ENCODE results near the gene PDE4B.

PDE4B gene

DNA sequence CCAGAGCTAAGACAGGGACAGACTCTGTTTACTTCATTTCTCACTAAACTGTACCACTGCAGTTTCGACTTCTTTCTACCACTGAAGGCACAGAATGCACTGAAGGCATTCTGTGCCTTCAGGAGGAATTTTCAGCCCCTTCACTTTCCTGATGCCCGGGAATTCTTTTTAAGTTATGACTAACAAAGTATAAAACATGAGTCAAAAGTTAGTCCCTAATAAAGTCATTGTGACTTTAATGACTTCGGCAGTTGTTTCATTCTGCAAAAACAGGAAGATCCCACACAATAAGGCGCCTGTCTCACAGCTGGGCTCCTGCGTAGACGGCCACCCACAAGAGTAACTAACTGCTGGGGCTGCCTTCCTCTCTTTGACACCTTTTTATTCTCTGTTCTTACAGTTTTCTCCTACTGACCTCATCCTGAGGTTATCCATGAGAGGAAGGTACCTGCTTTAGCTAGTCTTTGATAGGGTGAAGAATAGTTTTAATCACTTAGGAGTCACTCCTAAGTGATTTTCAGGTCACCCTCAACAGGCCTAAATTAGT is 557.4 kb downstream of the PDE4B start:
- peak; percentile 76 for DNase-seq

DNA sequence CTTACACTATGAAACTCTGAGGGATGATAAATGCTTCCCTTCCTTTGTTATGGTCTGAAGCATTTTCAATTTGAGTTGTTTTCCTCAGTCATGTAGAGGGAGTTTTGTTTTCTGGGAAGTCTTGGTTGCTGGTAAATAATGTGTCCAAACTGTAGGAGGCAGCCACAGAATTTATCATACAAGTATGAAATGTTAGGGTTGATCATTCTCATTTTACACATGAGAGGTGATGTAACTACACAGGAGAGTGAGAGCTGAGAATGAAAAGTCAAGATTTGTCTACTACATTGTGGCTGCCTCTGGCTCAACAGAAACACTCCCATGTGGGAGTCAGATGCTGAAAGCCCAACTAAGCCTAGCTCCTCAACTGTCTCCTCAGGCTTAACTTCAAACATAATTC is 558.8 kb downstream of the PDE4B start:
- DNase-seq, result no peak

DNA sequence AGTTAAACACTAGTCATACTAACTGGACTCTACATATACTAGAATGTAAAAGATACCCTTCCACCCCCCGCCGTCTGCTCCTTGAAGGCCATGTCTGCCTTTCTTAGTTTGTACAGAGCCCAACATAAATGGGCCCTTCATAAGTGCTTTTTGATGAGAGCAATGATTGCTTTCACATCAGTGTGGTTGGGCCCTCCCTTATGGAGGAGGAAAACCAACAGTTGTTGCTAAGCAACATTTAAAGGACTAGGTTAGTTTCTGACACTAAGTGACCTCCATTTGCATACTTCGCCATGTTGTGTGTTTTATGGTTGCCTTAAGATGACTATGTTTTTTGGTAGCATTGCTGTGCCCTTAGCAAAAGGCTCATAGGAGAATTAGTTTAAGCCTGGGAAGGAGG is 559.2 kb downstream of the PDE4B start:
- DNase-seq, result peak; percentile 82

DNA sequence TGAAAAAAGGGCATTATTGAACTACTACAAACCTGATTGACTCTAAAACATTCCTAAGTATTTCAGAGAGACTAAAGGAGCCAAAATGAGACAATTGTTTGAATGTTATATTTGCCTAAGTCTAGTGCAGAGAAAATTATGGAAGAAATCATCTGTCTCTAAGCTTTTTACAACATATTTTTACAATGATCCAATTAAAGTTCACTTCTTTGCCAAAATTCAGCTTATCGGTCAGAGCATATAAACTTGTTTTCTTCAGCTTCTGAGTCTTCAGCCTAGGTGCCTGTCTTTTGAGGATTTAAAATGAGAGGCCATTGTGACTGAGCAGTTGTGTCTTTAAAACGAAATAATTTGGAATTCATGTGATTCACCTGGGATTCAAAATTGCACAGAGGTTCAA is 560.1 kb downstream of the PDE4B start:
- DNase-seq, result no peak

DNA sequence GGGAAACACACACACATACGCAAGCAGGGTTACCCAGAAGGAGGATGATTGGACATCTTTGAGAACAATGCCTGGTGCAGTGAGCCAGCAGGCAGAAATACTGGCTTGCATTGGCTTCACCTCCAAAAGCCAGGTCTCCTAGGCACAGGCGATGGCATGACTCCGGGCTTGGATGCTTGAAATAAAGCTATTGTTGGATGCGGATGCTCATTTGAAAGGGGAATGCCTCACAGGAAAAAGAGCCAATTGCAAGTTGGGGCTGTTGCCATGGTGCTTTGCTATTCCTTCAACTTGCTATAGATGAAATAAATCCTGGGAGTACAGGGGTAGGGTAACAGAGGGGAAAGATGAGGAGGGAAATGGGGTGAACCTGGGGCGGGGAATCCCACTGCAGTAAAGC is 560.6 kb downstream of the PDE4B start:
- DNase-seq, result no peak

DNA sequence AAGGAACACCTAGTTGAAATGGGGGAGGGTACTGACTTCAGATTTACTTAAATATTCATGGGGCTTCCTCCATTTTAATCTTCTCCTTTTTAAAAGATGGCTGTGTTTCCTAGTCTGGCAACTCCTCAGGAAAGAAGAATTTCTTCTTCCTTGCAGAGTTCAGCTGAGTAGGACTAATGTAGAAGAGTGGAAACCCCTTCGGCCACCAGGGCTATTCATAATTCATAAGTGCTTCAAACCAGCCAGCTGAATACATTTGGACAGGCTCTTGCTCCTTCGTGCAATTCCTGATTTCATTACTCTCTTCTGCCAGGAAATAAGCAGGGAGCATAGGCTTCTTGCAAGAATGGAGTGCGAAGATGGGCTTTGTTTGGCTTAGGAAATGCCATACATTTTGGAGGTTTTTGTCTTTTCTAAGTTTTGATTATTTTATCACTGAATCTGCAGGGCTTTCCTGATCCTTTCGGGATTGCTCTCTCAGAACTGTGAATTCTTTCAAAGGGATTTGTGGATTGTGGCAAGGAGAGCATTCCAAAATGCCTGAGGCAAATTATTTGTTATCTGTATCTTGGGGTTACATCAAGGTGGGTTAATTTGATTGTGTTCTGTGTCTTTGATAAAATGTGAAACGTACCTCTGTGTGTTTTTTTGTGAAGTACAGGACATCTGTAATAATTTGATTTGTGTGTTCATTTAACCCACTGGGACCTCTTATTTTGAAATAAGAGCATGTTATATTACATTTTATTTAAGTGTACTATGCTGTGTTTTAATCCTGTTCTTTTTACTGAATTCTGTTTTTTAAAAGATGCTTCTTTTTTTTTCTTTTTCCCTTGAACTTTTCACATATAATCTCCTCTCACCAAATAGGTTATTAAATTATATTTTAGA is 561.9 kb downstream of the PDE4B start:
- DNase-seq, result no peak

DNA sequence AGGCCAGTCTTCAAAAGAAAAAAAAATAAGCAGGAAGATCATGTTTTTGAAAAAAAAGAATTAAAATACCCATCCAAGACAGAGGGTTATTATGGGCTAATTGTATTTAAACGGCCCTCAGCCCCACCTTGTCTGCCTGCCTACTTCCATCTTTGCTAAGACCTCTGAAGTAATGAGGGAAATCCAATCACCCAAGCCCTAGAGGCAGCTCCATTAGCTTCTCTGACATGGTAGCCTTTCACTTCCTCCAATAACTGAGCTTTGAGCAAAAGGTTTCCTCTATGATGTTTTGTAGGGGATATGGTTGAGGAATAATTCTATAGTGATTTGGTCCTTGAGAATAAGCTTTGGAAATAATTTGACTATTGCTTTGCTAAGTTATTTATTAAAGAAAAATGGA is 563.1 kb downstream of the PDE4B start:
- no peak for DNase-seq

DNA sequence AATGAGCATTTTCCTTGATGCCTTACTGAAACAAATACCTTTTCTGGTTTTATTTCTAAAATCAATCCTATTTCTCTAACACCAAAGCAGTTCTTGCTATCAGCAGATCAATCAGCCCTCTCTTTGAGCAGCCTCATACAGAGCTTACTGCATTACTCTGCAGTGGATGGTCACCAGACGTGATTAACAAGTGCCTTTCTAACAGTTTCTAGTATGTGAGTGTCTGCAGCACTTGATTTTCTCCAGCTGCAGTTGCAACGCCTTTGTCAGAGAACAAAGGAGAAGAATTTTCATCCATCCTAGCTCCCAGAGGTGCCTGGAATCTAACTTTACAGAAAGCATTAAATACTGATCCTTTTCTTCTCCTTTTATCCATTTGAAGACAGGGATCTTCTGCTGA is 563.9 kb downstream of the PDE4B start:
- DNase-seq, result no peak

DNA sequence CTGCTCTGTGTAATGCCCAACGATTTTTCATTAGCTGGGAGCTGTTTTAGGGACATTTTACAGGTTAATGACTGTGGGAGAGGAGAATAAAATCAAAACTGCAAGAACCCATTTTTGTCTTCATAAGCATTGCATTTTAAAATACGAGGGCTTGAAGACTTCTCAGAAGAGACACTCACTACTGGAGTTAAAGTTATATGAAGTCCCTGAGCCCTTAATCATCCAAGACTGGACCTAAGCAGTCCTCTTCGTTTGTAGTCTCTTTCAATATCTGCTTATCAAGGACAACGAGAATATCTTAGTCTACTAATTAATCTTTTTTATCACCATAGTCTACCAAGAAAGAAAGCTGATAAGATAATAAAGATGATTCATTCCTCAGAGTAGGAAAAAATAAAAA is 564.3 kb downstream of the PDE4B start:
- DNase-seq, result no peak

DNA sequence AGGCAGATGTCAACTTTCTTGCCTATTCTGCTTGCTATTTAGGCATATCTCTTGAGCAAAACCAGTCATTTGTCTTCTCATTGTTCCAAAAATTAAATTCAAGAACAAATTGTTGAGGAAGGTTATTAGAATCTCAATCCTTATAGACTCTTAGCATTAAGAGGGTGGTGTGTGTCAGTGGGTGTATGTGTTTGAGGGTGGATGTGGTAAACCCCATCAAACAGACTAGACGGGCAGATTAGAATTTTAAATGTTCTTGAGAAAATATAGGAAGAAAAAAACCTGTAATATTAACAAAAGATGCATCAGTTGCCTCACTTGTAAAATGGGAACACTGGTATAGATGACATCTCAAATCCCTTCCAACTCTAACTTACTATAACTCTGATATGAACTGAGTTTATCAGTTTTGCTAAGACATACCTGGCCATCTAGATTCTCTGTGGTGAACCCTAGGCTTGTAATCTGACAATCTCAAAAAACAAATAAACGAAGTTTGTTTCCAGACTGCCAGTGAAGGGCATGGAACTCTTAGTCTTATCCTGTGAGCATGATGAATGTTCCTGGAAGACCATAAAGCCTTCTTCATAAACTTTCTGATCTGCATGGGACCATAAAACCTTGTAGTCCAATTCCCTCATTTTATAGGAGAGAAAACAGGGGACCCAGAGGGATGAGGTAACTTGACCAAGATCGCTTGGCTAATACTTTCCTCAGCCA is 564.9 kb downstream of the PDE4B start:
- DNase-seq, result peak; percentile 67

DNA sequence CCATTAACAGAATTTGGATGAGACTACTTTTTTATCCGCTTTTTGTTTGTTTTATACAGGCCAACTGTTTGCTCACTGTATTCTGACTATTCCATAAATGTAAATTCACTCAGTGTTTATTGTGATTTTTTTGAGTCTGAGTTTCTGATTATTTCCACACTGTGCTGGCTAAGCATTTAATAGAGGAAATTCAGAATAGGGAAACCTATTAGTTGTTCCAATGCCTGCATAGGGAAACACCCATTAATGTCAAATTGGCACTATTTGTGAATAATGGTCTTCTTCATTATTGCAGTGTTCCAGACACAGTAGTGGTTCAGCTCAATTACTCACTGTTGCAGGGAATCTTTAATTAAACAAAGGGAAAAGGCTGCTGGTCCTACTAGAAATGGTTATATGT is 566.6 kb downstream of the PDE4B start:
- no peak for DNase-seq

DNA sequence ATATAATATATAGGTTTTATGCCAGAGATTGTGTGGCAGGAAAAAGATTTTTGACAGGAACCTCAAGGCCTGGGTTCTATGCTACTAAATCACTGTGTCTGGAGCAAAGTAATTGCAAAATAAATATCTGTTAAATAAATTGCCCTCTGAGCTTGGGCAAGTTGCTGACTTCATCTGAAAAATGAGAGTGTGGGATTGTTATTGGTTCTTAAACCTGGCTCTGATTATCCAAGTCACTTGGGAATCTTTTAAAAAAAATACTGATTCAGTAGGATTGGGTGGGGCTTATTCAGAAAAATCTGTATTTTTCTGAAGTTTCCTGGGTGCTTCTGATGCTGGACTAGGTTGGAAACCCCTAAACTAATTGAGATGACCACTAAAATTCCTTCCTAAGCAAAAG is 567.1 kb downstream of the PDE4B start:
- no peak for DNase-seq

DNA sequence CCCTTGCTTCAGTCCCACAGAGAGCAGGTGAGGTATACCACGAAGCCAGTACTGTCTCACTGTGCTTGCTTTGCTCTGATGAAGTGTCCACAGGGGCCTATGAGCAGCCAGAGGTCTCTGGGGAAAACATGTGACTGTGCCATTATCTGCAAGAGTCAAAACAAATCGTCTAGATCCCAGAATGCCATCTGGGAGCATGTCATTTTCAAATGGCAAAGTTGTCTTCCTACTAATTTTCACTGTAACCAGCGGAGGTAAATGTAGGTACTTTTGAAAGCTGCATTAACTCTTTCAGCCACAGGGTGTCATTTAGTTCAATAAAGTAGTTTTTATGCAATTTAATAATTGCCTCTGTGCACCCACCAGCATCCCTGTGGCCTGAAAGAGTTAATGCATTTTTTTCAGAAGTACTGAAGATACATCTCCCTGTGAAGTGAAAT is 567.6 kb downstream of the PDE4B start:
- DNase-seq, result no peak

DNA sequence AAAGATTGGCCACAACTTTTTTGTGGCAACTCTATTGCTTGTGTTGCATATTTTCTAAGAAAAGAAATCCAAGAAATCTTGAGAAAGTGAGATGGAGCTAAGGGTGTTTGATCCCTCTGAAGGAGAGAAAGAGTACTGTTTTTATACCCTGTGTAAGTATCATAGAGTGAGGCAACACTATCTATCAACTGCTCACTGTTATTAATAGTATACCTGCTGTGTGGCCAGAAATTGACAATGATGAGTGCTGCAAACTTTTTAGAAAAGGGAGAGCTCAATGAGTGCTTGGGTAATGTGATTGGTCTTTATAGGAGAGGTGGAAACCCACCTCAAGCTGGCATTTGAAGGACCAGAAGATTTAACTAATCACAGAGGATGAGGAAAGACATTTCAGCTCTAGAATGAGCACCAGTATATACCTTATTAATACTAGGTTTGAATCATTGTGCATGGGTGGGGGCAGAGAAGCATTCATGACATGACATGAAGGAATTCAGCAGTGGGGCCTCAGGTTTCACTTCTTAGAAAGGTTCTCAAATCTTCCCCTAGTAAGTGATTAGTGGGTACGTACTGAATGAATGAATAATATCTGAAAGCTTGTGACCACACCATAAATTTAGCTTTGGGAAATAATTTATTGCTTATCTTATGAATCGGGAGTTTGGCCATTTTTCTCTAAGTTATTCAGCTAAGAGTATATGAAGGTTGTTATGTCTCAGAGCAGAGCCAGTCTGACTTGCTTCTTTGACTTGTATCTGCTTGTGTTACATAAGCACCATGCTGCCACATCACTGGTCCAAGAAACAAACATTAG is 572.1 kb downstream of the PDE4B start:
- DNase-seq, result no peak

DNA sequence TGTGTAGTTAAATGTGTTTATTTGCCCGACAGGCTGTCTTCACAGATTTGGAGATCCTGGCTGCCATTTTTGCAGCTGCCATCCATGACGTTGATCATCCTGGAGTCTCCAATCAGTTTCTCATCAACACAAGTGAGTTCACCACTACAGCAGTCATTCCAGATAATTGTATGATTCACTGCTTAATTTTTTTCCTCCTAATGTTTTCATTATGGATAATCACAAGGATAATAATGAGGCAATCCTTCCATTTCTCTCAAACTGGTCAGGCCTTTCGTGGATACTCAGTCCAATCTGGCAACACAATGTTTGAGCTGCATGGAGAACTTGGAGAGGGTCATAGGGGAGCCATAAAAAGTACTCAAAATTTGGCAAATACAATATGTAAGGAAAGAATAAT is 572.9 kb downstream of the PDE4B start:
- no peak for DNase-seq

DNA sequence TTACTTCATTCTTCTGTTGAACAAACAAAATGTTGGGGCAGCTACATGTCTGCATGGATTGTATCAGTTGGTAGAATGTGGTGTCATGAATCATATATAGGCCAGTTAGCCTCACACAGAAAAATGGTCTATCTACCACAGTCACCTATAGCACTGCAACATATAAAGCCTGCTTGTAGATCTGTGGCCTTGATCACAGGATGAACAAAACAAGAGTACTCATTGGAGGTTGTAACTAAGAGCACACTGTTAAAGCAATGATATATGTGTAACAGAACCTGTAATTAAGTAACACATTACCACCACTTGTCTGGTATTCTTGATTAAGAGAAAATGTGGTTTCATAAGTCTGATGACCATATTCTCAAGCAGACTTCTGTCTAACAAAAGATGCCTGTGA is 573.9 kb downstream of the PDE4B start:
- no peak for DNase-seq

DNA sequence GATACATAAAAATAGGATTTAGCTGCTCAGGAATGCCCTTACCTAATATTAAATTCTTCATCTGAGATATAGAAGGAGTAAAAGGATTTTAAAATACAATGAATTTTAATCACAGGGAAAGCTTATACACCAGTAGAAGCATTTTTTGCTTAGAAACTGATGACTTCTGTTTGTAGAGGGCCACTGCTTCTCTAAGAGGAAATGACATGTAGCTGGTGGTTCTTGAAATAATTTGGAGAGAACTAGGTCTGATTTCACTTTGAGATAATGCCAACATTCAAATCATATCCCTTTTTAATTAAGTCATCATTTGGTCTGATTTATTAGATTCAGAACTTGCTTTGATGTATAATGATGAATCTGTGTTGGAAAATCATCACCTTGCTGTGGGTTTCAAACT is 574.7 kb downstream of the PDE4B start:
- DNase-seq, result no peak

DNA sequence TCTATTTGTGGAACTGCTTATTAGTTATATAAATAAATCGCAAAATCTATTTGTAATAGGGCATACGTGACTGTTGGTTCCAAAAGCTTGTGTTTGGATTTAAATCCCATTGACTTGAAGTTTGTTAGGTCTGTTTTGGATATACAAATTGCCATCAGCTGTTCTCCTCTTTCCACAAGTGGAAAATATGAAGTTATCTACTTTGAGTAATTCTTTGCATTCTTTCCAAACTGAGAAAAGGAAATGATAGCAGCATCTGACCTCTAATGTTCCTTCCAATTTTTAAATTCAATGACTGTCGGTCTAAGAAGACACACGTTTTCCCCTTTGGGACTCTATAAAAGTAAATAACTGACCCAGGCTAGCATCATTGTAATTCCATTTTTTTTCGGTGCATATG is 575.6 kb downstream of the PDE4B start:
- DNase-seq, result no peak

DNA sequence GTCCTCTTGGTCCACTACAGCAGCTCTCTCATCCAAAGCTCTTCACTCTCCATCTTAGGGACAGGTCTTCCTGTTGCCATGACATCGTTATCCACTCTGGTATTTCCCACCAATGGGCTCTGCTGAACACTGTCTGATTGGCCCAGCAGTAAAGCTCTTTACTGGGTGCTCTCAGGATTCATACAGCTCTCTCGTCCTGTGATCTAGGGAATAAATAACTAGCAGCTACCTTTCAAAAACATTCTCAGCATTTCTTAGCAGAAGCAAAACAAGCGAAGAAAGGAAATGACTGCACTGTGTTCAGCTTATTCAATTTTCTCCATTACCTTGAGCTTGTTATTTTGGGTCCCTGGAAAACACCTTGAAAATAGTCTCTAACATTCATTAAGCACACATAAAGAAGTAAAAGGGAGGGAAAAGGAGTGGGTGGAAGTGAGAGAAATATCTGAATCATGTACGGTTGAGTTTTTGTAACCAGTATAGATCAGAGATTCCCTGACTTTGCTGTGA is 577.8 kb downstream of the PDE4B start:
- no peak for DNase-seq

DNA sequence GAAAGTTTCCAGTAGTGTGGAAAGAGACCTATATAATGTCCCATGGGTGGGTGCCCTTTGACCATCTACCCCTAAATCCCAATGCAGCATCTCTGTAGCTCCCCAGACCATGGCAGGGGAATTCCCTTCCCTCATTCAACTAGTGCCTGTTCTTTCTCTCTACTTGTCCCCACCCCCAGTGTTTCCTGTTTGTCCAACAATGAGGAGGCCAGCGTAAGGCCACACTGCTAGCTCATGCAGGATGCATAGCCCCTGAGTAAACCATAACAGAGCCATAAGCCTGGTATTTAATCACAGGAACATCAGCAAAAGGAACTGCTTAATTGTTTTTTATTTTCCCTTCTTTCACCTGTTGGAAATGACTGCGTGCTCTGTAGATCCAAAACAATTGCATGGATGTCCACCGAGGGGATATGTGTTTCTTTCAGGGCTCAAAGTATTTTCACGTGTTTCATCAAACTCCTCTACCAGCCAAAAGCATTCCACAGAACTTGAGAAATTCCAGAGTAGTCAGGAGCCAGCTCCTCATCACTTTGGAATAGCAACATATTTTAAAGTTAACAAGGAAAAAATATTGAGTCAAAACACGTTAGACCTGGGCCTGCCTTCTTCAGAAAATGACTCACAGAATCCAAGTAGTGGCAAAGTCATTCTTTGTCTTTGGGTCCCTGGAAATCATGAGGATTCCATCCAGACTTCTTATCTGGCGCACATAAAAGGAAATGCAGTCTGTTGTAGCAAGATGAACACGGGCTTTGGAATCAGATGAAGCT is 578.7 kb downstream of the PDE4B start:
- no peak for DNase-seq

DNA sequence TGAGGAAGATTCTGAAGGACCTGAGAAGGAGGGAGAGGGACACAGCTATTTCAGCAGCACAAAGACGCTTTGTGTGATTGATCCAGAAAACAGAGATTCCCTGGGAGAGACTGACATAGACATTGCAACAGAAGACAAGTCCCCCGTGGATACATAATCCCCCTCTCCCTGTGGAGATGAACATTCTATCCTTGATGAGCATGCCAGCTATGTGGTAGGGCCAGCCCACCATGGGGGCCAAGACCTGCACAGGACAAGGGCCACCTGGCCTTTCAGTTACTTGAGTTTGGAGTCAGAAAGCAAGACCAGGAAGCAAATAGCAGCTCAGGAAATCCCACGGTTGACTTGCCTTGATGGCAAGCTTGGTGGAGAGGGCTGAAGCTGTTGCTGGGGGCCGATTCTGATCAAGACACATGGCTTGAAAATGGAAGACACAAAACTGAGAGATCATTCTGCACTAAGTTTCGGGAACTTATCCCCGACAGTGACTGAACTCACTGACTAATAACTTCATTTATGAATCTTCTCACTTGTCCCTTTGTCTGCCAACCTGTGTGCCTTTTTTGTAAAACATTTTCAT is 579.9 kb downstream of the PDE4B start:
- no peak for DNase-seq

DNA sequence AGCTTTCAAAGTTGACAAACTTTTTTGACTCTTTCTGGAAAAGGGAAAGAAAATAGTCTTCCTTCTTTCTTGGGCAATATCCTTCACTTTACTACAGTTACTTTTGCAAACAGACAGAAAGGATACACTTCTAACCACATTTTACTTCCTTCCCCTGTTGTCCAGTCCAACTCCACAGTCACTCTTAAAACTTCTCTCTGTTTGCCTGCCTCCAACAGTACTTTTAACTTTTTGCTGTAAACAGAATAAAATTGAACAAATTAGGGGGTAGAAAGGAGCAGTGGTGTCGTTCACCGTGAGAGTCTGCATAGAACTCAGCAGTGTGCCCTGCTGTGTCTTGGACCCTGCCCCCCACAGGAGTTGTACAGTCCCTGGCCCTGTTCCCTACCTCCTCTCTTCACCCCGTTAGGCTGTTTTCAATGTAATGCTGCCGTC is 580.5 kb downstream of the PDE4B start:
- DNase-seq, result no peak

All from central memory CD4-positive, alpha-beta T cell (primary cell).